Dermis microvascular lymphatic vessel endothelial cell (primary cell): Measurements from ENCODE around the gene SRGAP3. TPM values are rescaled to one million over a fixed set of nuclear protein-coding genes. Genes with fewer than 3 reads are reported as not detected.
A peak's percentile ranks its signal among the peaks of the same experiment; 100 is the strongest.

ENCODE experiments used
- DNase-seq, 2 donors: peaks; one replicate each; pipeline versions ENCODE4 v3.0.0 to v3.0.0-alpha.2; 2010; ENCODE audit warnings: low read depth in 2 of 2
- total RNA-seq: library from RNA; depleted of rRNA; stranded (reverse); fragments of >200 nt; gene quantifications from 2 replicates; pipeline ENCODE4 v1.2.1, GENCODE V29; 2014

Gene SRGAP3
- total RNA-seq, 1 donor from 2014 or later: 1.0 TPM

- no peak for DNase-seq
Observed at GRCh38 chr3:9061634-9062033, 187.8 kb downstream of the SRGAP3 start.

GRCh38 chr3:9059489-9060400 is 189.7 kb downstream of the SRGAP3 start:
- DNase-seq: no peak

GRCh38 chr3:9056581-9056980 is 192.9 kb downstream of the SRGAP3 start:
- no peak for DNase-seq

GRCh38 chr3:9047452-9048346 is 201.7 kb downstream of the SRGAP3 start:
- no peak for DNase-seq

- no peak for DNase-seq
Observed at GRCh38 chr3:9045371-9045770, 204.1 kb downstream of the SRGAP3 start.

GRCh38 chr3:9043063-9043462 is 206.4 kb downstream of the SRGAP3 start:
- DNase-seq: no peak

- DNase-seq: no peak
Observed at GRCh38 chr3:9041626-9042025, 207.8 kb downstream of the SRGAP3 start.

- DNase-seq: no peak
Observed at GRCh38 chr3:9040996-9041395, 208.4 kb downstream of the SRGAP3 start.

GRCh38 chr3:9037144-9037711 is 212.2 kb downstream of the SRGAP3 start:
- no peak for DNase-seq

GRCh38 chr3:9036404-9037131 is 212.9 kb downstream of the SRGAP3 start:
- no peak for DNase-seq

- DNase-seq: no peak
Observed at GRCh38 chr3:9035961-9036360, 213.5 kb downstream of the SRGAP3 start.

- DNase-seq: no peak
Observed at GRCh38 chr3:9035473-9035872, 214.0 kb downstream of the SRGAP3 start.

GRCh38 chr3:9033867-9034266 is 215.6 kb downstream of the SRGAP3 start:
- no peak for DNase-seq

GRCh38 chr3:9032231-9032777 is 217.1 kb downstream of the SRGAP3 start:
- DNase-seq: no peak

GRCh38 chr3:9030034-9030433 is 219.4 kb downstream of the SRGAP3 start:
- DNase-seq: no peak

GRCh38 chr3:9028134-9028533 is 221.3 kb downstream of the SRGAP3 start:
- peak in 1 of 2 donors; percentile 10 for DNase-seq

GRCh38 chr3:9026320-9027045 is 223.0 kb downstream of the SRGAP3 start:
- no peak for DNase-seq

GRCh38 chr3:9024341-9024740 is 225.1 kb downstream of the SRGAP3 start:
- no peak for DNase-seq

- no peak for DNase-seq
Observed at GRCh38 chr3:9023226-9023590, 226.2 kb downstream of the SRGAP3 start.
